Endothelial cell of umbilical vein (primary cell): ENCODE results near the gene EED. TPM values are rescaled to one million over a fixed set of nuclear protein-coding genes. Genes with fewer than 3 reads are reported as not detected.

Source experiments
- BruUV-seq: library from RNA; stranded (reverse); fragments of 400-500 nt; replicated peaks from 2 replicates; lab custom pipeline; 2021; lab: Mats Ljungman, UMichigan
- CTCF ChIA-PET: fragments of 300-600, 350-600 bp; sonication (Branson Sonifier 250); formaldehyde crosslinking; loops from one replicate; lab custom pipeline; 2021; ENCODE audit warnings: antibody characterized with exemption, inconsistent platforms; lab: Charles Lee
- POLR2A ChIA-PET: fragments of 300-600, 350-600 bp; sonication (Branson Sonifier 250); formaldehyde crosslinking; loops from one replicate; lab custom pipeline; 2021; ENCODE audit warnings: antibody characterized with exemption, inconsistent platforms; lab: Charles Lee
- DNase-seq: peaks from one replicate; pipeline ENCODE4 v3.0.0-alpha.2; 2011; ENCODE audit warnings: low read depth, low spot score
- FAIRE-seq: peaks from 2 replicates; lab custom pipeline; 2011; peaks lifted over from hg19 to GRCh38; lab: Jason Lieb, UNC
- H2AFZ ChIP-seq: 2 replicates; pipeline ENCODE4 v1.6.0; 2012; ENCODE audit warnings: low read depth, low read length, control low read depth, inconsistent platforms
- H3K27ac ChIP-seq: 2 replicates; pipeline ENCODE4 v1.5.1; 2011; ENCODE audit warnings: low read depth, mild to moderate bottlenecking, control low read depth, low read length, moderate library complexity; ENCODE audit not compliant: insufficient read depth
- H3K27me3 ChIP-seq, 2 experiments: 2 replicates each; pipeline versions ENCODE4 v1.6.0 to v1.6.1; 2011; ENCODE audit warnings: low read length in 2 of 2, mixed read lengths in 1 of 2; ENCODE audit not compliant: control insufficient read depth in 2 of 2, insufficient read depth in 2 of 2
- H3K36me3 ChIP-seq, 2 experiments: 2 replicates in 1 of 2; 3 replicates in 1 of 2; pipeline ENCODE4 v1.5.1; 2011; ENCODE audit warnings: low read length in 2 of 2, mild to moderate bottlenecking in 1 of 2, moderate library complexity in 1 of 2; ENCODE audit not compliant: control insufficient read depth in 2 of 2, insufficient read depth in 2 of 2; ENCODE audit errors: extremely low read depth in 1 of 2
- H3K4me1 ChIP-seq: 3 replicates; pipeline ENCODE4 v1.5.1; 2011; ENCODE audit warnings: mild to moderate bottlenecking, low read length; ENCODE audit not compliant: control insufficient read depth, insufficient read depth; ENCODE audit errors: extremely low read depth
- H3K4me2 ChIP-seq: 2 replicates; pipeline ENCODE4 v1.6.1; 2011; ENCODE audit warnings: low read length, control low read depth, mixed read lengths; ENCODE audit not compliant: insufficient read depth
- H3K4me3 ChIP-seq, 3 experiments: fragments of 200-600 bp in 1 of 3; sonication (generic), shearing (Covaris generic) in 1 of 3; replicated peaks in 1 of 3; 2 replicates each; pipeline ENCODE4 v1.5.1; 2011 to 2016; ENCODE audit warnings: control low read depth in 3 of 3, low read length in 3 of 3, mild to moderate bottlenecking in 2 of 3, inconsistent platforms in 1 of 3, low read depth in 1 of 3, moderate library complexity in 1 of 3; ENCODE audit not compliant: insufficient read depth in 1 of 3
- H3K79me2 ChIP-seq: 2 replicates; pipeline ENCODE4 v1.6.0; 2012; ENCODE audit warnings: low read length, inconsistent platforms; ENCODE audit not compliant: control insufficient read depth, insufficient read depth
- H3K9ac ChIP-seq: replicated peaks from 2 replicates; pipeline ENCODE3; 2011; ENCODE audit warnings: low read length, control low read depth; ENCODE audit not compliant: insufficient read depth; ENCODE audit errors: extremely low read depth
- H3K9me1 ChIP-seq: replicated peaks from 3 replicates; pipeline ENCODE4 v1.6.0; 2011; ENCODE audit warnings: mild to moderate bottlenecking, low read length; ENCODE audit not compliant: control insufficient read depth, insufficient read depth; ENCODE audit errors: extremely low read depth
- H3K9me3 ChIP-seq: replicated peaks from 2 replicates; pipeline ENCODE4 v1.5.1; 2012; ENCODE audit warnings: low read length, inconsistent platforms; ENCODE audit not compliant: control insufficient read depth, insufficient read depth
- H4K20me1 ChIP-seq: replicated peaks from 2 replicates; pipeline ENCODE3; 2011; ENCODE audit warnings: mild to moderate bottlenecking, low read length; ENCODE audit not compliant: control insufficient read depth, insufficient read depth; ENCODE audit errors: extremely low read depth
- CTCF ChIP-seq, 2 donors: IDR thresholded peaks; 1 replicate in 1 of 2; 2 replicates in 1 of 2; pipeline ENCODE4 v1.5.1; 2011; ENCODE audit warnings: low read length in 2 of 2, mild to moderate bottlenecking in 2 of 2, moderate library complexity in 2 of 2, control low read depth in 1 of 2, inconsistent platforms in 1 of 2, low read depth in 1 of 2; ENCODE audit not compliant: insufficient read depth in 1 of 2; ENCODE audit errors: extremely low read depth in 1 of 2
- EZH2 ChIP-seq: IDR thresholded peaks from 2 replicates; pipeline ENCODE4 v1.6.1; 2012; ENCODE audit warnings: borderline replicate concordance, low read depth, mild to moderate bottlenecking, moderate library complexity, low read length, inconsistent platforms; ENCODE audit not compliant: severe bottlenecking
- FOS ChIP-seq: IDR thresholded peaks from 2 replicates; pipeline ENCODE4 v1.6.1; 2011; ENCODE audit warnings: mild to moderate bottlenecking, low read length, moderate library complexity, borderline replicate concordance; ENCODE audit not compliant: insufficient read depth
- GATA2 ChIP-seq: IDR thresholded peaks from 2 replicates; pipeline ENCODE4 v1.7.0; 2011; ENCODE audit warnings: low read depth, mild to moderate bottlenecking, moderate library complexity, mixed read lengths, low read length; ENCODE audit not compliant: insufficient read length, insufficient read depth
- JUN ChIP-seq: IDR thresholded peaks from 2 replicates; pipeline ENCODE4 v1.6.1; 2011; ENCODE audit warnings: borderline replicate concordance, low read depth; ENCODE audit not compliant: insufficient read length, insufficient read depth
- MYC ChIP-seq: IDR thresholded peaks from one replicate; pipeline ENCODE4 v1.6.1; 2011; ENCODE audit warnings: mild to moderate bottlenecking, low read depth, low read length
- POLR2AphosphoS5 ChIP-seq: IDR thresholded peaks from 2 replicates; pipeline ENCODE4 v1.6.1; 2012; ENCODE audit warnings: low read depth, mild to moderate bottlenecking, control low read depth, low read length, moderate library complexity; ENCODE audit not compliant: insufficient read depth
- dilution Hi-C: fragments of 300-500 bp; cut with MboI; formaldehyde crosslinking; loops from one replicate; pipeline ENCODE4 v1.15.0; 2019; ENCODE audit warnings: low sequenced_read_pairs; ENCODE audit not compliant: extremely low pct_ligation_motif_present
- intact Hi-C: fragments of 100-400 bp; cut with micrococcal nuclease; formaldehyde crosslinking; loops from one replicate; pipeline ENCODE4 v1.10.0; 2022
- polyA plus RNA-seq, 4 experiments: library from polyadenylated mRNA; depleted of rRNA in 3 of 4; stranded (reverse) in 3 of 4; unstranded in 1 of 4; fragments of >200 nt; gene quantifications; 2 replicates each; pipeline versions ENCODE4 v1.2.1 to v1.2.3, GENCODE V29; 2011 to 2012; ENCODE audit warnings: missing spikeins in 1 of 4
- total RNA-seq: library from RNA; stranded (reverse); gene quantifications from 2 replicates; pipeline ENCODE4 v1.2.3, GENCODE V29; 2021
- TF ChIP-seq, protein P1 (sequence below): IDR thresholded peaks from 2 replicates; pipeline ENCODE4 v1.6.1; 2011; ENCODE audit not compliant: insufficient read depth, insufficient read length

Gene EED
- total and polyA plus RNA-seq, 2 donors (not counting 3 experiments of a cell fraction or from before 2014, with no cell fraction given) = 9.4 to 21.8 TPM

DNA sequence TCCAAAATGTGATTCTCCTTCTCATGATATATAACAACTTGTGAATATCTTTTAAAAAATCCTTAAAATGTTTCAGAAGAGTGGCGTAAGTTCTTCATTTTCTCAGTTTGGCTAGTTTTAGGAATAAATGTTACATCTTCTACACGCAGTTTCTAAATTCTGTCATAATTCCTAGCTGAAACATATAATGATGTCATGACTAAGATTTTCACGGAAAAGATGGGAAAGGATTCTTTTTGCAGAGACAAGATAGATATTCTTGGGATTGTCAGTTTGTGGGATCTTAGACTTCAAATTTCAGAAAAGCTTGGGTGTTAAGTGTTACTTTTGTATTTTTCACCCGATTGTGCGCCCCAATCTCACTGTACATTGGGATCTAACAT is 1.7 kb downstream of the EED start:
- H3K9me3 ChIP-seq = no peaks in the 10 kb centered on the region
- intact Hi-C loops (no loop called here), dilution Hi-C loops (no loop called here)
- peaks cover 5% of the 10 kb centered on the region for H4K20me1 ChIP-seq
- peak overlapping the region; percentile 86 for H3K9ac ChIP-seq
- ChIA-PET POLR2A (interaction anchor here (2.0 kb wide), 1 partner anchor 178 kb away, joined by 11 read pairs; the partner anchor contains the start of gene PICALM), CTCF (interaction anchor here (1.4 kb wide), 1 partner anchor 205 kb away, joined by 4 read pairs; no protein-coding TSS in a partner anchor)
- TF ChIP-seq JUN (no peak), MYC (no peak), CTCF (IDR thresholded peaks at IDR 0.05; ENCODE audit: extremely low read depth in 1 of 2, insufficient read depth in 1 of 2, low read depth in 1 of 2, low read length in 2 of 2) (no peak), POLR2AphosphoS5 (no peak), FOS (no peak), GATA2 (no peak), EZH2 (no peak)
- TF ChIP-seq, protein P1, sequence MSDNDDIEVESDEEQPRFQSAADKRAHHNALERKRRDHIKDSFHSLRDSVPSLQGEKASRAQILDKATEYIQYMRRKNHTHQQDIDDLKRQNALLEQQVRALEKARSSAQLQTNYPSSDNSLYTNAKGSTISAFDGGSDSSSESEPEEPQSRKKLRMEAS = no peak
- BruUV-seq = TSS peak; percentile 33
- peaks cover 11% of the 10 kb centered on the region in 2 experiments for H3K27me3 ChIP-seq
- no peak overlapping the region for H2AFZ ChIP-seq
- no peaks in the 10 kb centered on the region for H3K36me3 ChIP-seq
- FAIRE-seq (no peak), DNase-seq (no peak)
- H3K27ac ChIP-seq = no peak overlapping the region
- H3K4me2 ChIP-seq = peak overlapping the region; percentile 98
- H3K4me3 ChIP-seq = peak overlapping the region; percentile 69 to 85 (median 84)
- peaks cover 16% of the 10 kb centered on the region for H3K4me1 ChIP-seq
- no peaks in the 10 kb centered on the region for H3K9me1 ChIP-seq
- H3K79me2 ChIP-seq = peaks cover 55% of the 10 kb centered on the region
